Fibroblast of lung (primary cell): ENCODE measurements around the gene CACNA2D3. TPM values are rescaled to one million over a fixed set of nuclear protein-coding genes. Genes with fewer than 3 reads are reported as not detected.
A peak's percentile ranks its signal among the peaks of the same experiment; 100 is the strongest.

Source experiments
- DNase-seq, 2 donors: peaks; one replicate each; pipeline versions ENCODE4 v3.0.0 to v3.0.0-alpha.2; 2010; ENCODE audit warnings: low read depth in 2 of 2
- H2AFZ ChIP-seq: 2 replicates; pipeline ENCODE4 v1.5.1; 2012; ENCODE audit warnings: low read length, control low read depth, inconsistent platforms
- H3K27ac ChIP-seq: 2 replicates; pipeline ENCODE4 v1.5.1; 2011; ENCODE audit warnings: low read length, control low read depth; ENCODE audit not compliant: insufficient read depth
- H3K27me3 ChIP-seq: 2 replicates; pipeline ENCODE4 v1.5.1; 2011; ENCODE audit warnings: mild to moderate bottlenecking, low read length; ENCODE audit not compliant: control insufficient read depth, insufficient read depth
- H3K36me3 ChIP-seq: 2 replicates; pipeline ENCODE4 v1.5.1; 2011; ENCODE audit warnings: low read length; ENCODE audit not compliant: control insufficient read depth, insufficient read depth
- H3K4me1 ChIP-seq: 2 replicates; pipeline ENCODE4 v1.5.1; 2011; ENCODE audit warnings: low read length; ENCODE audit not compliant: control insufficient read depth, insufficient read depth; ENCODE audit errors: extremely low read depth
- H3K4me2 ChIP-seq: 2 replicates; pipeline ENCODE4 v1.5.1; 2011; ENCODE audit warnings: low read length, control low read depth; ENCODE audit not compliant: insufficient read depth; ENCODE audit errors: extremely low read depth
- H3K4me3 ChIP-seq, 4 experiments: fragments of 200-600 bp in 1 of 4; sonication (generic) in 1 of 4; replicated peaks in 1 of 4; 2 replicates each; pipeline ENCODE4 v1.5.1; 2011 to 2016; ENCODE audit warnings: low read length in 4 of 4, low read depth in 3 of 4, mild to moderate bottlenecking in 3 of 4, control low read depth in 2 of 4, inconsistent platforms in 1 of 4, mixed read lengths in 1 of 4; ENCODE audit not compliant: insufficient read depth in 1 of 4; ENCODE audit errors: control extremely low read depth in 1 of 4
- H3K79me2 ChIP-seq: 2 replicates; pipeline ENCODE4 v1.5.1; 2012; ENCODE audit warnings: mild to moderate bottlenecking, low read length, inconsistent platforms; ENCODE audit not compliant: control insufficient read depth, insufficient read depth
- H3K9ac ChIP-seq: 2 replicates; pipeline ENCODE4 v1.5.1; 2011; ENCODE audit warnings: mild to moderate bottlenecking, low read length, control low read depth; ENCODE audit not compliant: insufficient read depth
- H3K9me3 ChIP-seq: 2 replicates; pipeline ENCODE4 v1.5.1; 2012; ENCODE audit warnings: low read depth, low read length; ENCODE audit not compliant: control insufficient read depth, insufficient read depth
- H4K20me1 ChIP-seq: 2 replicates; pipeline ENCODE4 v1.5.1; 2011; ENCODE audit warnings: low read length; ENCODE audit not compliant: control insufficient read depth, insufficient read depth; ENCODE audit errors: extremely low read depth
- CTCF ChIP-seq, 2 donors: IDR thresholded peaks in 1 of 2; conservative IDR thresholded peaks in 1 of 2; 1 replicate in 1 of 2; 2 replicates in 1 of 2; pipeline ENCODE4 v1.5.1; 2011 to 2012; ENCODE audit warnings: low read length in 2 of 2, control low read depth in 1 of 2, inconsistent platforms in 1 of 2, low read depth in 1 of 2, mild to moderate bottlenecking in 1 of 2
- EZH2 ChIP-seq: IDR thresholded peaks from 2 replicates; pipeline ENCODE4 v1.5.1; 2012; ENCODE audit warnings: low read length, control low read depth, mild to moderate bottlenecking; ENCODE audit errors: missing control alignments
- polyA plus RNA-seq, 2 donors: library from polyadenylated mRNA; depleted of rRNA in 1 of 2; stranded (reverse) in 1 of 2; unstranded in 1 of 2; fragments of >200 nt; gene quantifications; 2 replicates each; pipeline ENCODE4 v1.2.1, GENCODE V29; 2011 to 2012; ENCODE audit warnings: missing spikeins in 1 of 2
- total RNA-seq: library from RNA; depleted of rRNA; stranded (reverse); fragments of >200 nt; gene quantifications from 2 replicates; pipeline ENCODE4 v1.2.1, GENCODE V29; 2014

CACNA2D3 gene
- total and polyA plus RNA-seq, 2 donors (not counting 1 experiment from before 2014, with no cell fraction given) = 1.8 to 11.5 TPM

- Histone ChIP-seq H3K4me3 (no peak overlapping the region), H3K36me3 (no peaks in the 10 kb centered on the region), H3K79me2 (no peaks in the 10 kb centered on the region), H3K27me3 (no peaks in the 10 kb centered on the region), H4K20me1 (no peaks in the 10 kb centered on the region), H3K9me3 (no peaks in the 10 kb centered on the region), H3K9ac (no peak overlapping the region), H3K27ac (no peak overlapping the region), H3K4me1 (no peaks in the 10 kb centered on the region), H2AFZ (no peak overlapping the region), H3K4me2 (no peak overlapping the region)
- DNase-seq = peak in 1 of 2 donors; percentile 72
- TF ChIP-seq EZH2 (no peak), CTCF (conservative IDR thresholded peaks at IDR 0.05 in 1 of 2, IDR thresholded peaks at IDR 0.05 in 1 of 2; ENCODE audit: low read depth in 1 of 2, low read length in 2 of 2) (no peak)
Measured at GRCh38 chr3:54783611-54784010, 661.3 kb downstream of the CACNA2D3 start.

GRCh38 chr3:54784021-54784420 is 661.7 kb downstream of the CACNA2D3 start:
- TF ChIP-seq CTCF (conservative IDR thresholded peaks at IDR 0.05 in 1 of 2, IDR thresholded peaks at IDR 0.05 in 1 of 2; ENCODE audit: low read depth in 1 of 2, low read length in 2 of 2) = no peak
- TF ChIP-seq EZH2 = no peak
- Histone ChIP-seq H3K27ac (no peak overlapping the region), H3K9ac (no peak overlapping the region), H3K36me3 (no peaks in the 10 kb centered on the region), H3K9me3 (no peaks in the 10 kb centered on the region), H2AFZ (no peak overlapping the region), H4K20me1 (no peaks in the 10 kb centered on the region), H3K4me3 (no peak overlapping the region), H3K4me2 (no peak overlapping the region), H3K79me2 (no peaks in the 10 kb centered on the region), H3K27me3 (no peaks in the 10 kb centered on the region), H3K4me1 (no peaks in the 10 kb centered on the region)
- DNase-seq = no peak

- no peak overlapping the region for H2AFZ ChIP-seq
- no peak overlapping the region for H3K9ac ChIP-seq
- H3K4me3 ChIP-seq = no peak overlapping the region
- no peaks in the 10 kb centered on the region for H3K79me2 ChIP-seq
- TF ChIP-seq EZH2 = no peak
- no peak for TF ChIP-seq CTCF (conservative IDR thresholded peaks at IDR 0.05 in 1 of 2, IDR thresholded peaks at IDR 0.05 in 1 of 2; ENCODE audit: low read depth in 1 of 2, low read length in 2 of 2)
- H3K9me3 ChIP-seq = no peaks in the 10 kb centered on the region
- H3K27me3 ChIP-seq = no peaks in the 10 kb centered on the region
- DNase-seq = no peak
- no peaks in the 10 kb centered on the region for H4K20me1 ChIP-seq
- H3K27ac ChIP-seq = no peak overlapping the region
- H3K36me3 ChIP-seq = no peaks in the 10 kb centered on the region
- no peak overlapping the region for H3K4me2 ChIP-seq
- H3K4me1 ChIP-seq = no peaks in the 10 kb centered on the region
Measured at GRCh38 chr3:54785976-54786375, 663.6 kb downstream of the CACNA2D3 start.
